ENCODE measurements around the gene HOXB2.

DNA sequence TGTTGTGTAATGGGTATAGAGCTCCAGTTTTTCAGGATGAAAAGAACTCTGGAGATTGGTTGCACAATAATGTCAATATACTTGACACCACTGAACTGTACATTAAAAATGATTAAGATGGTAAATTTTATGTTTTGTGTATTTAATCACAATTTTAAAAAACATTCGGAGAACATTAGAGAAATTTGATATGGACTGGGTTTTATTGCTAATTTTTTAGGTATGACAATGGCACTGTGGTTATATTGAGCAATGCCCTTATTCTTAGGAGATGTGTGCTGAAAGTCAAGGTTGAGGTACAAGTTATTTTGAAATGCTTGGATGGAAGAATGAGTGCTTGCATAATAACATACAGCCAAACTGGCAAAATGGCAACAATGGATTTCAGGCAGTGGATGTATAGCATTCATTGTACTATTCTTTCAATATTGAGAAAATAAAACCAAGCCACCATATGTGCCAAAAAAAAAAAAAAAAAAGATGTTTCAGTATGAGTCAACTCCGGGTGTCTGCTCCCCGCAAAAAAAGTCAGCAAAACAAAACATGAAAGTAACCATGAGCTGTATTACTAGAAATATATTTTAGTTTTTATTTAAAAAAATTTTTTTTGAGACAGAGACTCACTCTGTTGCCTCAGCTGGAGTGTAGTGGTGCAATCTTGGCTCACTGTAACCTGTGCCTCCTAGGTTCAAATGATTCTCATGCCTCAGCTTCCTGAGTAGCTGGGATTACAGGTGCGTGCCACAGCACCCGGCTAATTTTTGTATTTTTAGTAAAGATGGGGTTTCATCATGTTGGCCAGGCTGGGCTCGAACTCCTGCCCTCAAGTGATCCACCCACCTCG is 33.9 kb downstream of the HOXB2 start:
- TF ChIP-seq, protein P1, sequence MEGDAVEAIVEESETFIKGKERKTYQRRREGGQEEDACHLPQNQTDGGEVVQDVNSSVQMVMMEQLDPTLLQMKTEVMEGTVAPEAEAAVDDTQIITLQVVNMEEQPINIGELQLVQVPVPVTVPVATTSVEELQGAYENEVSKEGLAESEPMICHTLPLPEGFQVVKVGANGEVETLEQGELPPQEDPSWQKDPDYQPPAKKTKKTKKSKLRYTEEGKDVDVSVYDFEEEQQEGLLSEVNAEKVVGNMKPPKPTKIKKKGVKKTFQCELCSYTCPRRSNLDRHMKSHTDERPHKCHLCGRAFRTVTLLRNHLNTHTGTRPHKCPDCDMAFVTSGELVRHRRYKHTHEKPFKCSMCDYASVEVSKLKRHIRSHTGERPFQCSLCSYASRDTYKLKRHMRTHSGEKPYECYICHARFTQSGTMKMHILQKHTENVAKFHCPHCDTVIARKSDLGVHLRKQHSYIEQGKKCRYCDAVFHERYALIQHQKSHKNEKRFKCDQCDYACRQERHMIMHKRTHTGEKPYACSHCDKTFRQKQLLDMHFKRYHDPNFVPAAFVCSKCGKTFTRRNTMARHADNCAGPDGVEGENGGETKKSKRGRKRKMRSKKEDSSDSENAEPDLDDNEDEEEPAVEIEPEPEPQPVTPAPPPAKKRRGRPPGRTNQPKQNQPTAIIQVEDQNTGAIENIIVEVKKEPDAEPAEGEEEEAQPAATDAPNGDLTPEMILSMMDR (IDR thresholded peaks at IDR 0.05; ENCODE audit: poor library complexity), result no peak
- no peak for TF ChIP-seq EZH2phosphoT487 (IDR thresholded peaks at IDR 0.05; ENCODE audit: low read depth, severe bottlenecking, unreplicated experiment)
